AG04449 (cell line): ENCODE data around the gene REEP3.

Source experiments
- CTCF ChIA-PET: fragments of 350-600 bp; formaldehyde crosslinking; extraction: SDS; loops from one replicate; lab custom pipeline; 2021; ENCODE audit warnings: antibody characterized with exemption; lab: Yijun Ruan, JAX
- POLR2A ChIA-PET: fragments of 400-600, 350-600 bp; formaldehyde crosslinking; extraction: SDS; loops from one replicate; lab custom pipeline; 2020; ENCODE audit warnings: antibody characterized with exemption, inconsistent platforms; lab: Yijun Ruan, JAX
- DNase-seq: peaks from one replicate; pipeline ENCODE4 v3.0.0-alpha.2; 2010; ENCODE audit warnings: low read depth, low spot score
- H3K4me3 ChIP-seq: 2 replicates; pipeline ENCODE4 v1.5.1; 2011; ENCODE audit warnings: low read depth, mild to moderate bottlenecking, control low read depth, low read length
- TF ChIP-seq, protein P1 (sequence below): IDR thresholded peaks from one replicate; pipeline ENCODE4 v1.5.1; 2011; ENCODE audit warnings: mild to moderate bottlenecking, moderate library complexity, low read length, control low read depth, inconsistent platforms; ENCODE audit not compliant: insufficient read depth; ENCODE audit errors: missing control alignments

The REEP3 gene

DNA sequence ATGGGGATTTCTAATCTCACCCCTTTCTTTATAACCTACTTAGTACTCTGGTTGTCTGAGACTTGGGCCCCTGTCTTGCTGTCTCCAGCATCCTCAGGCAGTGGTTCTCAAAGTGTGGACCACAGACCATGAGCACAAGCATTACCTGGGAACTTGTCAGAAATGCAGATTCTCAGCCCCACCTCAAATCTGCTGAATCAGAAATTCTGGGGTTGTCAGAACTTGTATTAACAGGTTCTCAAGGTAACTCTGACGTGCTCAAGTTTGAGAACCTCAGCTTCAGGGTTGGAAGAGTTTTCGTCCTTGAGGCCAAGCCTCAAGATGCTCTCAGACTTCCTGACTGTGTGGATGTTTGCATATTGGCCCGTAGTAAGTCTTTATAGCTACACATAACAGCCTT is 97.4 kb downstream of the REEP3 start:
- POLR2A ChIA-PET: no interaction called here
- TF ChIP-seq, protein P1, sequence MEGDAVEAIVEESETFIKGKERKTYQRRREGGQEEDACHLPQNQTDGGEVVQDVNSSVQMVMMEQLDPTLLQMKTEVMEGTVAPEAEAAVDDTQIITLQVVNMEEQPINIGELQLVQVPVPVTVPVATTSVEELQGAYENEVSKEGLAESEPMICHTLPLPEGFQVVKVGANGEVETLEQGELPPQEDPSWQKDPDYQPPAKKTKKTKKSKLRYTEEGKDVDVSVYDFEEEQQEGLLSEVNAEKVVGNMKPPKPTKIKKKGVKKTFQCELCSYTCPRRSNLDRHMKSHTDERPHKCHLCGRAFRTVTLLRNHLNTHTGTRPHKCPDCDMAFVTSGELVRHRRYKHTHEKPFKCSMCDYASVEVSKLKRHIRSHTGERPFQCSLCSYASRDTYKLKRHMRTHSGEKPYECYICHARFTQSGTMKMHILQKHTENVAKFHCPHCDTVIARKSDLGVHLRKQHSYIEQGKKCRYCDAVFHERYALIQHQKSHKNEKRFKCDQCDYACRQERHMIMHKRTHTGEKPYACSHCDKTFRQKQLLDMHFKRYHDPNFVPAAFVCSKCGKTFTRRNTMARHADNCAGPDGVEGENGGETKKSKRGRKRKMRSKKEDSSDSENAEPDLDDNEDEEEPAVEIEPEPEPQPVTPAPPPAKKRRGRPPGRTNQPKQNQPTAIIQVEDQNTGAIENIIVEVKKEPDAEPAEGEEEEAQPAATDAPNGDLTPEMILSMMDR: no peak
- CTCF ChIA-PET: interaction anchor here (0.6 kb wide), 1 partner anchor 54 kb away, joined by 3 read pairs; no protein-coding TSS in a partner anchor
- no peak overlapping the region for H3K4me3 ChIP-seq
- DNase-seq: no peak

DNA sequence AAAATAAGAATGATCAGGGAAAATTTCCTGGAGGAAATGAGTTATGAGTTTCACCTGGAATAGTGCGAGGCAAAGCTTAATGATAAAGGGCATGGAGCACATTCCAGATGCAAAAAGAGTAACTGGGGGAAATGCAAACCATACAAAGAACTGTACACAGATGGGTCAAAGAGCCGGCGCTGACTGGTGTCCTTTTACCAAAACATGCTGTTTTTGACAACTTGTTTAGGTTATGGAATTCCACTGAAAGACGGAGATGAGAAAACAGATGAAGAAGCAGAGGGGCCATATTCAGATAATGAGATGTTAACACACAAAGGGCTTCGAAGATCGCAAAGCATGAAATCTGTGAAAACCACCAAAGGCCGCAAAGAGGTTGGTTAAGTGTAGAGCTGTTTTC is 98.2 kb downstream of the REEP3 start:
- TF ChIP-seq, protein P1: no peak
- CTCF ChIA-PET: interaction anchor here (0.9 kb wide), 1 partner anchor 333 kb away, joined by 3 read pairs; no protein-coding TSS in a partner anchor
- POLR2A ChIA-PET: no interaction called here
- no peak for DNase-seq
- no peak overlapping the region for H3K4me3 ChIP-seq

DNA sequence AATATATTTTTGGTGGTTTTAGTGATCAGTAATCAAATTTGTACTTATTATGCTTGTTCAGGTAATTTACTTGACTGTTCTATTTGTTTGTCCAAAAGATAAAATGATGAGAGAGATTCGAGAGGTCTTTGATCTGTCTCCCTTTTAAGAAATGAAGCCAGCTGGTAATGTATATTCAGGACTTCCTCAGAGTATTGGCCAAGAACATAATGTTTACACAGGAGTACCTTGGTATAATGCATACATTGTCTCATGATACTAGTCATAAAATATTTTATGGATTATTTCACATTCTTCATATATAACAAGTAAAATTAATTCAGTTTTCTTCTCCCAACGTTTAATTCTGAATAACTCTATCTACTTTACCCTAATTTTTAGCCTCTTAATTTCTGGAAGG is 100.9 kb downstream of the REEP3 start:
- ChIA-PET POLR2A (no interaction called here), CTCF (interaction anchor here (1.0 to 2.1 kb wide), 5 partner anchors 12 to 456 kb away, joined by 3 to 5 read pairs (median 4); no protein-coding TSS in a partner anchor)
- H3K4me3 ChIP-seq: no peak overlapping the region
- TF ChIP-seq, protein P1: no peak
- no peak for DNase-seq

DNA sequence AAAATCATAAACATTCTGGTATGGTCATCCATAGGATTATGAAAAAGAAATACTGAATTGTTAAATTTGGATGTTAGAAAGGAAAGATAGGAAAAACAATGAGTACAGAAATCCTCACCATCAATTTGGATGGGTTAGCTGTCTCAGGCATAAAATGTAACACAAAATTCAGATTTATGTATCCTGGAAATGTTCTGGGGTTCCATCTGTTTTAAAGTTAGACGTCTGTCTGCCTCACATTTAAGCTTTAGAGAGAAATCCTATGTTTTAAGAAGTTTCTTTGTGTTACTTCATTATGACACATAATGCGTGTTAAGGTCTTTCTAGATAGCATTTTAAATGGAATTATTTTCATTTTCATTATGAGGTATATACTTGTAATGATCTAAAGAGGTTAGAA is 103.5 kb downstream of the REEP3 start:
- ChIA-PET POLR2A (no interaction called here), CTCF (interaction anchor here (1.2 kb wide), 1 partner anchor 458 kb away, joined by 3 read pairs; no protein-coding TSS in a partner anchor)
- no peak overlapping the region for H3K4me3 ChIP-seq
- no peak for DNase-seq
- TF ChIP-seq, protein P1: no peak

DNA sequence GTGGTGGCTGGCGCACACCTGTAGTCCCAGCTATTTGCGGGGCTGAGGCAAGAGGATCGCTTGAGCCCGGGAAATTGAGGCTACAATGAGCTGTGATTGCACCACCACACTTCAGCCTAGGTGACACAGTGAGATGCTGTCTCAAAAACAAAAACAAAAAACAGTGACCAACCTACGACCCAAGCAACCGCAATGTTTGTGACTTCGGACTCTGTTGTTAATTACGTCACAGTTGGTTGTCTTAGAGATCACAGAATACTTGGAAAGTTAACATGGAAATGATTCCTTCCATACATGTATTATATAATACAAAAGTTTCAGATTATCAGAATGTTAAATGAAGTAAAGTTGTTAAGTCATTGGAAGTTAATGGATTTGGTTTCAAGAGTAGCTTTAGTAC is 106.2 kb downstream of the REEP3 start:
- TF ChIP-seq, protein P1: no peak
- H3K4me3 ChIP-seq: no peak overlapping the region
- no peak for DNase-seq
- ChIA-PET POLR2A (no interaction called here), CTCF (interaction anchor here (1.2 to 9.4 kb wide), 9 partner anchors 12 to 461 kb away, joined by 3 to 166 read pairs (median 8); no protein-coding TSS in a partner anchor)

DNA sequence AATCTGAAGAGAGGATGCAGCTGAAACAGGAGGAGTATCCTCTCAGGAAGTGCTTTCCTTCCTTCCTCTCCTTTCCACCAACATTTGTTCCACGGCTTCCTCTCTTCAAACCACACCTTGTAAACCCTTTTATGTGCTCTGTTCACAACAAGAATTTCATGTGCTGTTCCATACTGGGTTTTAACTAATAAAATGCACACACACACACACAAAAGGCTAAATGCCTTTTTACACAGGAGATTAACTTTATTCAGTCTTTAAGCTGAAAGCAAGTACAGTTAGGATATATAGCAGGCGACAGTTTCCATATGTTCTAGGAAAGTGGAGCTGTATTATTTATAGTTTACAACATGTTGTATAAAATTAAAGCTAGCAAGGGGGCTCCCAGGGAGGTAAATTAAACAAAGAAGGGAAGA is 106.7 kb downstream of the REEP3 start:
- ChIA-PET POLR2A (interaction anchor here (2.0 kb wide), 1 partner anchor 106 kb away, joined by 12 read pairs; the partner anchor contains the start of gene REEP3), CTCF (interaction anchor here (0.5 to 9.4 kb wide), 17 partner anchors 12 to 469 kb away, joined by 3 to 166 read pairs (median 5); partner anchors contain the start of gene JMJD1C)
- TF ChIP-seq, protein P1: no peak
- no peak overlapping the region for H3K4me3 ChIP-seq
- DNase-seq: no peak
